ENCODE data around the gene SENP1. TPM values are rescaled to one million over a fixed set of nuclear protein-coding genes. Genes with fewer than 3 reads are reported as not detected.

Gene SENP1
- total RNA-seq, 4 donors from 2014 or later = 7.8 to 19.1 (median 16.5) TPM

DNA sequence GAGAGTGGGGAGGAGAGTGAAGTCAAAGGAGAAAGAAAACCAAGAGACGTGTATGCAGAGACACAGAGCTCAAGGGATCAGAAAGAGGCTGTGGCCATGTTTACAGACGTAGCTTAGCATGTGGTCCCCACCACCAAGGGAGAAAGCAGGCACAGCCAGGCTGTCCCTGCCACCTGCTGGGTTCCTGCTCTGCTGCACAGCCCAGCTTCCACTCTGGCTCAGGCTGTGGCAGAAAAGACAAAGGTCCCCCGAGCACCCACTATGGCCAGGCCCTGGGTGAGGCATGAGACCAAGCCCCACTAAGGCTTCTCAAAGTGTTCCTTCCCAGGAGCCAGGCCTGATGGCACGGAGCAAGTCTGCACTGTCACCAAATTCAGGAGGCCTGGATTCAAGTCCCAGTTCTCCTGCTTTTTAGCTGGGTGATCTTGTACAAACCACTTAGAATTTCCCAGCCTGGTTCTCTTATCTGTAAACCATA is 75.7 kb downstream of the SENP1 start:
- TF ChIP-seq, protein P1, sequence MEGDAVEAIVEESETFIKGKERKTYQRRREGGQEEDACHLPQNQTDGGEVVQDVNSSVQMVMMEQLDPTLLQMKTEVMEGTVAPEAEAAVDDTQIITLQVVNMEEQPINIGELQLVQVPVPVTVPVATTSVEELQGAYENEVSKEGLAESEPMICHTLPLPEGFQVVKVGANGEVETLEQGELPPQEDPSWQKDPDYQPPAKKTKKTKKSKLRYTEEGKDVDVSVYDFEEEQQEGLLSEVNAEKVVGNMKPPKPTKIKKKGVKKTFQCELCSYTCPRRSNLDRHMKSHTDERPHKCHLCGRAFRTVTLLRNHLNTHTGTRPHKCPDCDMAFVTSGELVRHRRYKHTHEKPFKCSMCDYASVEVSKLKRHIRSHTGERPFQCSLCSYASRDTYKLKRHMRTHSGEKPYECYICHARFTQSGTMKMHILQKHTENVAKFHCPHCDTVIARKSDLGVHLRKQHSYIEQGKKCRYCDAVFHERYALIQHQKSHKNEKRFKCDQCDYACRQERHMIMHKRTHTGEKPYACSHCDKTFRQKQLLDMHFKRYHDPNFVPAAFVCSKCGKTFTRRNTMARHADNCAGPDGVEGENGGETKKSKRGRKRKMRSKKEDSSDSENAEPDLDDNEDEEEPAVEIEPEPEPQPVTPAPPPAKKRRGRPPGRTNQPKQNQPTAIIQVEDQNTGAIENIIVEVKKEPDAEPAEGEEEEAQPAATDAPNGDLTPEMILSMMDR (IDR thresholded peaks at IDR 0.05) = no peak
- TF ChIP-seq POLR2A (IDR thresholded peaks at IDR 0.05) = no peak
- Histone ChIP-seq H3K4me3 (no peak overlapping the region), H3K9me3 (no peaks in the 10 kb centered on the region), H3K4me1 (no peaks in the 10 kb centered on the region), H3K27ac (no peak overlapping the region), H3K27me3 (no peaks in the 10 kb centered on the region), H3K36me3 (no peaks in the 10 kb centered on the region)
- intact Hi-C loops (cut with DNase I) = no loop called here
- no peak for DNase-seq
- WGBS, 2 donors = 67 to 87% methylated on average over 3 of the region's 4 CpGs

DNA sequence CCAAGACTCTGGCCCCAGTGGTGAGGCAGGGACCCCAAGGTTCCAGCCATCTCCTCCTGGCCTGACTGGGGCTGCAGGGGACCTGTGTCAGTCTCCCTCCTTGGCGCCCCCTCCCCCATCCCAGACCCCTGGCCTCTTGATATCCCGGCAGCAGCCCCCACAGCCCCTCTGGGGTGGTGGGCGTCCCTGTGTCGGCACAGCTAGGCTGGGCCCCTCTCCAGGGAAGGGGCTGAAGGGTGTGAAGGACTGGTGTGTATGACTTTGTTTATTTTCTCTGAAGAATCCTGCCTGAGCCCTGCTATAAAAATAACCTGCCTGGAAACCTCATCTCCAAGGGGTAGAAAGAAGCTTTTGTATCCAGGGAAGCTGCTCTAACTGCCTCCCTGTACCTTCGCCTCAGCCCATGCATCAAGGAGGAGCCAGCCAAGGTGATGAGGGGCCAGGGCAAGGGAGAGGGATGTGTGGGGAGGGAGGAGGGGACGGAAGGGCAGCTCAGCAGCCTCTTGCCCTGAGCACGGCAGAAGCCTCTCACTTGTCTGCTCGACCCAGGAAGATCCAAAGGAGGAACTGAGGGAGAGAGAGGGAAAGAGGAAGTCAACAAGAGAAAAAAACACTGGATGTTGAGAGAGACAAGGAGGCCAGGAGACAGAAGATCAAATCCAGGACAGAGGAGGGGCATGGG is 76.2 kb downstream of the SENP1 start:
- no peak for DNase-seq
- Histone ChIP-seq H3K27me3 (no peaks in the 10 kb centered on the region), H3K4me3 (no peak overlapping the region), H3K4me1 (no peaks in the 10 kb centered on the region), H3K9me3 (no peaks in the 10 kb centered on the region), H3K36me3 (no peaks in the 10 kb centered on the region), H3K27ac (no peak overlapping the region)
- TF ChIP-seq, protein P1 (IDR thresholded peaks at IDR 0.05) = no peak
- TF ChIP-seq POLR2A (IDR thresholded peaks at IDR 0.05) = no peak
- intact Hi-C loops (cut with DNase I) = no loop called here
- 48 to 63% methylated on average over 3 to 5 of the region's 8 CpGs for WGBS, 2 donors

DNA sequence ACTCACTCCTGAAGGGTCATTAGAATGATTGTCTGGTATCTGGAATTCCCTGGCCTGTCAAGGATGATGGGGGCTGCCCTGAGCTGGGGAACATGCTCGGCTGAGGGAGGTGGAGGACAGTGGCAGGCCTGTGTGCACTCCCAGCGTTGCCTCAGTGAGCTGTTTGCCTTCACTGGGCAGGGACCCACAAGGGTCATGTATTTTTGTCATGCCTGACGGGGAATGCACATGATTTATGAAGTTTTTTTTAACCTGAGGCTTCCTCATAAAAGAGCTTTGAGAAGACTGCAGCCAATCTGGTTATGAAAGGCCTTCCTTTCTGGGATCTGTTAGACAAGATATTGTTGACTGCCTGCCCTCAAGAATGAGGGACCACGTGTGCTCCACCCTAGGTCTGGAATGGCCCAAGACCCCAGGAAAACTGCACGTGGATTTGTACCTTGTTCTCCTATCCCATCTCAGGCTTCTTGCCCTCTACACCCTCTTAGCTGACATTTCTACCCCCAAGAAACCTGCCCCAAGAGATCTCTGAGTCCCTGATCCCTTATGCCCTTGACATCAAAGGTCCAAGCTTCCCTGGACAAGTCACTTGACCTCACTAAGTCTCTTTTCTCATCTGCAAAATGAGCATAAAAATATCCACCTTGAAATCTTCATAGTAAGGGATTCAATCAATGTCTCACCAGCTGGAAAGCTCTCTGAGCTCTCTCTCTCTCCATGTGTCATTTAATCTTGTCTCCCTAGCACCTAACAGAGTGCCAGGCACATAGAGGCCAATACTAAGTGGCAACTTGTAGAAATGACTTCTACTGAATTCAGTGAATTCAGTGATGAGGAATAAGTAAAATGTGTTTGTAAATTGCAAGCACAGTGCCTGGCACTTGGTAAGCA is 77.1 kb downstream of the SENP1 start:
- H3K27me3 ChIP-seq = no peaks in the 10 kb centered on the region
- H3K4me3 ChIP-seq = no peak overlapping the region
- no peaks in the 10 kb centered on the region for H3K36me3 ChIP-seq
- TF ChIP-seq, protein P1 (IDR thresholded peaks at IDR 0.05) = no peak
- no peaks in the 10 kb centered on the region for H3K4me1 ChIP-seq
- H3K9me3 ChIP-seq = no peaks in the 10 kb centered on the region
- H3K27ac ChIP-seq = no peak overlapping the region
- no peak for DNase-seq
- 52 to 70% methylated on average over 5 of the region's 5 CpGs for WGBS, 2 donors
- intact Hi-C loops (cut with DNase I) = no loop called here

DNA sequence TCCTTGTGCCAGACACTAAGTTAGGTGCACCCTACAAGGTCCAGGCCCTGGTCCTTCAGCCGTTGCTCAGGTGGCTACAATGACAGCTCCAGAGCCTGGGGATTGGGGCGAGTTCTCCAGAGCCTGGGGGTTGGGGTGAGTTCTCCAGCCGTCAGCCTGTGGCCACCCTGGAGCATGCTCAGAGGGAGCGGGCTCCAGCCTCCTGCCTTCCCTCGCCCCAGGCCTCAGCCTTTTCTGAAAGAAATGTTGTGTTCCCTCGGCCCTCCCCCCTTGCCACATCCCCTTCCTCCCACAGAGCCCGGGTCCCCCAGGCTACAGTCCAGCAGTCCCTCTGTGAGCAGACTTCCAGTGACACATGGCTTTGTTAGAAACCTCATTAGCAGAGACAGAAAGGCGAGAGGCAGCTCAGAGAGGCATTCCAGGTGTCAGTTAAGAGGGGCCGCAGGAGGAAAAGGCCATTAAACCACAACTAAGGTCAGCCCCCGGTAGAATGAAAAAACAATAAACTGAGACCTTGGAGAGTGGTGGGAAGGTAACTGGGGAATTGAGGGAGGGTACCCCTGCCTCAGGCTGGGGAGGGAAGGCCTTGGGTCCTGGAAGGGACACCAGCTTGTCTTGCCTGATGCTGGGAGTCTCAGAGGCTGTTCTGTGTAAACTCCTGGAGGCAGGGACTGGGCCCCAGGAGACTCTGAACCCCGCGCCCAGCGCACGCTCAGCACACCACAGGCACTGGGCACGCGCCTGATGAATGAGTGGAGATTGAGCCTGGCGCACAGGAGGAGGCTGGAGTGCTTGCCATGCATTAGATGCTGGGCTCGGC is 78.5 kb downstream of the SENP1 start:
- WGBS, 2 donors = 73 to 74% methylated on average over 4 to 10 of the region's 18 CpGs

More for the DNA sequence above, 78.5 kb downstream of the SENP1 start:
- Histone ChIP-seq H3K9me3 (no peaks in the 10 kb centered on the region), H3K27me3 (peaks cover 0 to 13% (median 0%) of the 10 kb centered on the region in 4 donors), H3K4me1 (no peaks in the 10 kb centered on the region), H3K36me3 (no peaks in the 10 kb centered on the region), H3K4me3 (no peak overlapping the region), H3K27ac (no peak overlapping the region)
- DNase-seq = no peak
- intact Hi-C loops (cut with DNase I) = no loop called here
- TF ChIP-seq, protein P1 (IDR thresholded peaks at IDR 0.05) = no peak
- no peak for TF ChIP-seq POLR2A (IDR thresholded peaks at IDR 0.05)
